Measurements from ENCODE around the gene SBSN. TPM values are rescaled to one million over a fixed set of nuclear protein-coding genes. Genes with fewer than 3 reads are reported as not detected.

The SBSN gene, protein sequence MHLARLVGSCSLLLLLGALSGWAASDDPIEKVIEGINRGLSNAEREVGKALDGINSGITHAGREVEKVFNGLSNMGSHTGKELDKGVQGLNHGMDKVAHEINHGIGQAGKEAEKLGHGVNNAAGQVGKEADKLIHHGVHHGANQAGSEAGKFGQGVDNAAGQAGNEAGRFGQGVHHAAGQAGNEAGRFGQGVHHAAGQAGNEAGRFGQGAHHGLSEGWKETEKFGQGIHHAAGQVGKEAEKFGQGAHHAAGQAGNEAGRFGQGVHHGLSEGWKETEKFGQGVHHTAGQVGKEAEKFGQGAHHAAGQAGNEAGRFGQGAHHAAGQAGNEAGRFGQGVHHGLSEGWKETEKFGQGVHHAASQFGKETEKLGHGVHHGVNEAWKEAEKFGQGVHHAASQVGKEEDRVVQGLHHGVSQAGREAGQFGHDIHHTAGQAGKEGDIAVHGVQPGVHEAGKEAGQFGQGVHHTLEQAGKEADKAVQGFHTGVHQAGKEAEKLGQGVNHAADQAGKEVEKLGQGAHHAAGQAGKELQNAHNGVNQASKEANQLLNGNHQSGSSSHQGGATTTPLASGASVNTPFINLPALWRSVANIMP
- total RNA-seq: not detected
- long read RNA-seq: 0 reads

DNA sequence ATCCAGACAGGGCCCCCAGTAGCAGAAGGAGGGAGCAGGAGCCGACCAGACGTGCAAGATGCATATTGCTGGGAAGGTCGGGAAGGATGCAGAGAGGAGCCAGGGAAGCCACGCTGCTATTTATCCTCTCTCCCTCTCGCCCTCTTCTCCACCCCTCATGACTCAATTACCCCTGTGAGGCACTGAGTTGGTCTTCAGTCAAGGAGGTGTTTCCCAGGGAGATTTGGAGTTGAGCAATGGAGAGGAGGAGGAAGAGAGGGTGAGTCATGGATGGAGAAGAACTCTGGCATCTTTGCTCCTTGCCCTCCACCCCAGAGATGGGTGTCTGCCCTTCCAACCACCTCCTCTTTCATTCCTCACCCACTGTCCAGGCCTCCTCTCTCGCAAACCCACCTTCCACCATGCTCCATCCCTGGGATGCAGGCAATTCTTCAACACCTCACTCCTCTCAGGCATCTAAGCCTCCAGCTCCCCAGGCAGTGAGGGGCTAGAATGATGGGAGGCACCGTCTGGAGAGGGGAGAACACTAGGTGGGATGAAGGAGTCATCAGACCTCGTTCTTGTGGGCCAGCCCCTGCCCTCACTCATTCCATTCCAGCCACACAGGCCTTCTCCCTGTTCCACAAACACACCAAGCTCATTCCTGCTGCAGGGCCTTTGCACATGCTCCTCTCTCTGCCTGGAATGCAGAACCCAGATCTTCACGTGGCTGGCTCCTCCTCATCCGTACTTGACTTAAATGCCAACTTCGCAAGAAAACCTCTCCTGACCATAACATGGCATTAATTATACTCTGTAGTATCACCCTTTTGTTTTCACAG is at the start of gene SBSN:
SBSN (minus strand) TSS at position 94 of the 821 bp plus-strand sequence; CDS start at position 64, 30 bp downstream.
- DNase-seq (no peak), ATAC-seq (ENCODE audit: poor library complexity) (no peak)
- intact Hi-C loops (cut with DNase I): no loop called here

DNA sequence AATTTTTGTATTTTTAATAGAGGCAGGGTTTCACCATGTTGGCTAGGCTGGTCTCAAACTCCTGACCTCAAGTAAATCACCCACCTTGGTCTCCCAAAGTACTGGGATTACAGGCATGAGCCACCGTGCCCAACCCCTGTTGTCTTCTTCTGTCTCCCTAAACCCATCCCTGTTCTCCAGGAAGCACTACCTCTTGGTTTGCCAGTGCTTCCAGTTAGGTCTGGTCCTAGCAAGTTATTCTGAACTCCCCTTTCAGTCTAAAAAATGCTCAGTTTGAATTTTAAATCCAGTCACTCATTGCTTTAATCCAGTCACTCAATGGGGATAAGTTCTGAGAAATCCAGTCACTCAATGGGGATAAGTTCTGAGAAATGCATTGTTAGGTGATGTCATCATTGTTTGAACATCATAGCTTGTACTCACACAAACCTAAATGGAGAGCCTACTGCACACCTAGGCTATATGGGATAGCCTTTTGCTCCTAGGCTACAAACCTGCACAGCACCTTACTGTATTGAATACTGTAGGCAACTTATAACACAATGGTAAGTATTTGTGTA is 43.4 kb upstream of the SBSN start:
- intact Hi-C loops (cut with DNase I): no loop called here
- ATAC-seq (ENCODE audit: poor library complexity): no peak

DNA sequence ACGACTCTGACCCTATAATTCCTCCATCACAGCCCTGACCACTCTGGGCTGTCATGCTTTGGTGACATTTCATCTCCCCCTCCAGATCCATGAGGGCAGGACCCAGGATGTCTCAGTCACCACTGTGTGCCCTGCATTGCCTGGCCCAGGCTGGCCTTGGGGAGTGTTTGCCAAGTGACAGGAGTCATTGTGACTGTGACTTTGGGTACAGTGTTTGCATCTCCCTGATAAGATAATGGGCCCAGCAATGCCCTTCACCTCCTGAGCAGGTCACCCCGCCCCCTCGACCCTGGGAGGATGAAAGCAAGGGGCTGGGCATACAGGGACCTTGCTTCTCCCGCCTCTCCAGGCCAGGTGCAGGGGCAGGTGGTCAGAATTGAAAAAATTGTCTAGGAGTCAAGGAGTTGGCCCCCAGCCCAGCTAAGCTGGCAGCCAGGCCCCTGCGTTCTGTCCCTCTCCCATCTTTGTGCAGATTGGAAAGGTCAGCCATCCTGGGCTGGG is 41.2 kb upstream of the SBSN start:
- ATAC-seq (ENCODE audit: poor library complexity) (no peak), DNase-seq (no peak)
- intact Hi-C loops (cut with DNase I): no loop called here

More for the DNA sequence above, 43.4 kb upstream of the SBSN start:
- no peak for DNase-seq

DNA sequence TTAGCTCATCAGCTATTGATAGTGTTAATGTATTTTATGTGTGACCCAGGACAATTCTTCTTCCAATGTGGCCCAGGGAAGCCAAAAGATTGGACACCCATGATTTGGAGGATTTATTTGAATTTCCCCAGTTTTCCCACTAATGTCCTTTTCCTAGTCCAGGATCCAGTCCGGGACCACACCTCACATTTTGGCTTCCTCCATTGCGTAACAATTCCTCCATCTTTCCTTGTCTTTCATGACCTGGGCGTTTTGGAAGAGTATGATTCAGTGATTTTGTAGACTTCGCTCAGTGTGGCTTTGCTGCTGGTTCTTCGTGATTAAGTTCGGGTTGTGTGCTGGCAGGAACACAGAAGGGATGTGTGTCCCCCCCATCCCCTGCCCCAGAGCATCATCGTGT is 38.6 kb upstream of the SBSN start:
- ATAC-seq (ENCODE audit: poor library complexity) (no peak), DNase-seq (no peak)
- intact Hi-C loops (cut with DNase I): no loop called here

DNA sequence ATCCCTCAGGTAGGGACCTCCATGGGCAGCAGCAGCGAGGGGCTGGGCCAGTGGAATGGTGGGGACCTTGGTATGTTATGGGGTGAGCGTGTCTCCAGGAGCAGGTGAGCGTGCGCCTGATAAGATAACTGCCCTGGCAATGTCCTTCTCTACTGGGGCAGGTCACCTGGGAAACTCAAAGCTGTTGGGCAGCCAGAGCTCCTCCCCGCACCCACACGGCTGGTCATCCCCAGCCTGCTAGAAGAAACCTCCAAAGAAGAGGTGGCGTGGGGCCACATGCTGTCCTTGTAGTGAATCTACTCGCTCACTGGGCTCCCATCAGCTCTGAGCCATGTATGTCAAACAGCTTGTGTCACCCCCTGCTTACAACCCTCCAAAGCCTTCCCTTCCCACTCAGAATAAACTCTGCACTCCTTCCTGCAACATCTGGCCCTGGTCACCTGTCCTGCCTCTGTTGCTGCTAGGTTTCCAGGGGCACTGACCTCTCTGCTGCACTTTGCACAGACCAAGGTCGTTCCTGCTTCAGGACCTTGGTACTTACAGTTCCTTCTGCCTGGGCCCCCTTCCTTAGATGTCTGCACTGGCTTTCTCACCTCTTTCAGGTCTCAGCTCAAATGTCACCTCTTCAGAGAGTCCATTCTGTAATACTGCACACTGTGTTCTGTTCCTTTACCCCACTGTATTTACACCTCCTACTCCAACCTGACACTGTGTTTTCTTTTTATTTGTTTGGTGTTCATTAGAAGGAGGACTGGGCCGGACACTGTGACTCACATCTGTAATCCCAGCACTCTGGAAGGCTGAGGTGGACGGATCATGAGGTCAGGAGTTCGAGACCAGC is 37.1 kb upstream of the SBSN start:
- intact Hi-C loops (cut with DNase I): no loop called here
- ATAC-seq (ENCODE audit: poor library complexity) (no peak), DNase-seq (peak; percentile 9)

DNA sequence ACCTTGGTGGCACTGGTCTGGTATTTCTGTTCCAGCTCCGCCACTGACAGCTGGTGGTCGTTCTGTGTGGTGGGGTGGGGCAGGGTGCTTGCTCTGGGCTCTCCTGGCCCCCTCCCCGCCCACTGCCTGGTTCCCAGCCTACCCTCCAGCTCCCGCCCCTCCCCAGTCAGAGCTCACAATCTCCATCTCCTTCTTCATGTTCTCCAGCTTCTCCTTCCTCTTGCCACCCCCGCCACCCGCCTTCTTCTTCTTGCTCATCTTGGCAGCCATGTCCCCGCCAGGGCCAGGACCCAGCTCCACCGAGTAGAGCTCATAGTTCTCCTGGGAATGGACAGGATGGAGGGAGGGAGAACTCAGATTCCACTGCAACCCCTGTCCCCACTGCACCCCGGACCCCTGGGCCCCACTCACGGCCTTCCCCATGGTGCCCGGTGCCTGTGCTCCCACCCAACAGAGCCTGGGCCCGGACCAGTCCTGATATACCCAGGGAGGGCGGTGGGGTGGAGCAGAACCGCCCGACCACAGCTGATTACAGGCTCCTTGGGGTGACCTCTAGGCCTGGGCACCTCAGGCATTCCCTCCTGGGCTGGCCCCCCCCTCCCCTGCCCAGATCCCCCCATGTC is 35.2 kb upstream of the SBSN start, which contains the start of gene ATP4A:
ATP4A (minus strand) TSS at position 452 of the 623 bp plus-strand sequence; CDS start at position 423, 29 bp downstream.
- ATAC-seq (ENCODE audit: poor library complexity): no peak
- DNase-seq: no peak
- intact Hi-C loops (cut with DNase I): no loop called here

DNA sequence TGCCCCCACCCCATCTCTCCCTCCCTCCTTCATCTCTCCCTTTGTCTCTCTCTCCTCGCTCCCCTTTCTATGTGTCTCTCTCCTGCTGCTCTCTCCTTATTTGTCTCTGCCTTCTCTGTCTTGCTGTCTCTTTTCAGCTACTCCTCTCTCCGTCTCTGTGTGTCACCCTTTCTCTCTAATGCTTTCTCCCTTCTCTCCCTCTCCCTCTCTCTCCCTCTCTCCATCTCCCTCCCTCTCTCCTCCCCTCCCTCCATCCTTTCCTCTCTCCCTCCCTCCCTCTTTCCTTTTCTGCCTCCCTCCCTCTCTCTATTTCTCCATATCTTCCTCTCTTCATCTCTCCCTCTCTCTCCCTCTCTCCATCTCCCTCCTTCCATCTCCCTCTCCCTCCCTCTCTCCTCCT is 34.7 kb upstream of the SBSN start:
- DNase-seq: no peak
- no peak for ATAC-seq (ENCODE audit: poor library complexity)

DNA sequence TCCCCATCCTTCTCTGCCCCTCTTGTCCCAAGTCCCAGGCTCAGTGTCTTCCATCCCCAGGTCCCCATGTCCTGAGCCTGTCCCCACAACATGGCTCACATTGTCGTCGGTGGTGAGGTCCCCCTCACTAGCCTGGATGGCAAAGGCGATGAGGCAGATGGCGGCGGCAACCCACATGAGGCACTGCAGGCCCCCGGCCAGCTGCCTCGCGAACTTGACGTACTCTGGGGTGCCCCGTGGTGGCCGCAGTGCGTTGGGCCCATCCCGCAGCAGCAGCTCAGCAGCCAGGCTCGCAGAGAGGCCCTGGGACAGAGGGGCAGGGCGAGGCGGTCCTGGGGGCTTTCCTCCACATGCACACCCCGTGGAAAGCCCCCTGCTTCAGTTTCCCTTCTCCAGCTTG is 34.2 kb upstream of the SBSN start:
- DNase-seq: peak; percentile 33
- intact Hi-C loops (cut with DNase I): no loop called here
- ATAC-seq (ENCODE audit: poor library complexity): no peak

More for the DNA sequence above, 34.7 kb upstream of the SBSN start:
- intact Hi-C loops (cut with DNase I): no loop called here

DNA sequence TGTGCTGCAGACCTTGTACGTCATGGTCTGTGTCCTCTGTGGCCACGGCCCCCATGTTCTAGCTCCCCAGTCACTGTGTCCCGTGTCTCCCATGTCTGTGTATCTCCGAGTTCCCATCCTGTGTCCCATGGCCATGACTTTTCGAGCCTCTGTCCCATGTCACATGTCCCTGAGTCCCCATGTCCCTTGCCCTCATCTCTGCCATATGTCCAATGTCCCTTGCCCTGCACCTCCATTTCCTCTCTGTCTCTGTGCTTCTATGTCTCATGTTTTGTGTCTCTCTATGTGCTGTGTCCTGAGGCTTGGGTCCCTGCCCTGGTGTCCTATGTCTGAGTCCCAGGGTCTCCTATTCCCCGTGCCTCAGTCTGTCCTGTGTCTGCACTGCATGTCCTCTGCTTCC is 33.3 kb upstream of the SBSN start:
- intact Hi-C loops (cut with DNase I): no loop called here
- no peak for ATAC-seq (ENCODE audit: poor library complexity)
- DNase-seq: peak; percentile 10

DNA sequence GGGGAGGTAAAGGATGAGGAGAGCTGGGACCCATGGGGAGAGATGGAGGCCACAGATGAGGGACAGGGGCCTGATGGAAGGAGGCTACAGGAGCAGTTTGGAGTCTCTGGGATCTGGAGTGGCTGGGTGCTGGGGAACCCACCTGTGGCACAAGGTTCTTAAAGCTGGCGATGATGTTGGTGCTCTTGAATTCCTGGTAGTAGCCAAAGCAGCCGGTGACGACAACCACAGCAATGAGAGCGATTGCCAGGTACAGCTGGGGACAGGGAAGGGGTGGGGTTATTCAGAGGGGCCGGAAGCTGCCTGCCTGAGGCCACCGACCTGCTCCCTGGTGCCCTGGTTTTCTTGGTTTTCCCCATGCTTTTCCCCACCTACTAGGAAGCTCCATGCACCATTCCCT is 32.6 kb upstream of the SBSN start:
- DNase-seq (no peak), ATAC-seq (ENCODE audit: poor library complexity) (no peak)
- intact Hi-C loops (cut with DNase I): no loop called here

DNA sequence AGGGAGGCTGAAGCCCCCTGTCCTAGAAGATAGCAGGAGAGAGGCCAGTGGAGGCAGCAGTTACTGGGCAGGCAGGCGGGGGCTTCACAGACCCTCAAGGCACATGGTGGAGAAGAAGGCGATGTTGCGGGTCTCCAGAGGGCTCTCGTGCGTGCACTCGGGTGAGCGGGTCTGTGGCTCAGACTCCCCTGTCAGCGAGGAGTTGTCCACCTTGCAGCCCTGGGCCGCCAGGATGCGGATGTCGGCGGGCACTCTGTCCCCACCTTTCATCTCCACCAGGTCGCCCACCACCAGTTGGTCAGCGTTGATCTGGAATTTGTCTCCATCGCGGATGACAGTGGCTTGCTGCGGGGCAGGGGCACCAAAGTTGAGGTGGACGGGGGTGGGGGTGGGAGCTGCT is 32.2 kb upstream of the SBSN start:
- ATAC-seq (ENCODE audit: poor library complexity) (no peak), DNase-seq (peak; percentile 27)
- intact Hi-C loops (cut with DNase I): no loop called here

DNA sequence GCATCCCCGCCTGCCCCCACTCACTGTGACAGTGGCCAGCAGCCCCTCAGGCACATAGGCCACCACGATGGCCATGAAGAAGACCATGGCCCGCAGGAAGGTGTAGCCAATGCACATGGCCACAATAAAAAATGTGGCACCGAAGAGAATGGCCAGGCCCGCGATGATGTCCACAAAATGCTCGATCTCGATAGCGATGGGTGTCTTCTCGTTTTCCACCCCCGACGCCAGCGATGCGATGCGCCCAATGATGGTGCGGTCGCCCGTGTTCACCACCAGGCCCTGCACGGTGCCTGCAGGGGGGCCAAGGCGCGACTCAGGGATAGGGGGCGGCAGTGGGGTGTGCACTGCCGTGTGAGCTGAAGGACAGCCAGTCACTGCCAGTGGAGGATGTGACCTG is 31.7 kb upstream of the SBSN start:
- DNase-seq (peak; percentile 14), ATAC-seq (ENCODE audit: poor library complexity) (no peak)
- intact Hi-C loops (cut with DNase I): no loop called here

DNA sequence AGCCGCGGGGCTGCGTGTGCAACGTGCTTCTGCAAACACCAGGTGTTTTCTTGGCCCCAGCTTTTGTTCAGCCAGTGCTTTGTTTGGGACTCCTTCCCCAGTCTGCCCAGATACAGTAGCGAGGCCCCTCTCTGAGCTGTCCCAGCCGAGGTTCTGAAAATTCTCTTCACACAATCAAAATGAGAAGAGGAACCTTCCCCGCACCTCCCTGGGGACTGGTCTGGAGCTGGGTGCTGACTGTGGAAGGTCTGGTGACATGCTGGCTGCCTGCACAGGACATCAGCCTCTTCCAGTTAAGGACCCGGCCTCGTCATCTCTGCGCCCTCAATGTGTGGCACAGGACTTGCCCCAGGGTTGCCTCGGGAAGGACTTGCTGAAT is 31.2 kb upstream of the SBSN start:
- intact Hi-C loops (cut with DNase I): no loop called here

DNA sequence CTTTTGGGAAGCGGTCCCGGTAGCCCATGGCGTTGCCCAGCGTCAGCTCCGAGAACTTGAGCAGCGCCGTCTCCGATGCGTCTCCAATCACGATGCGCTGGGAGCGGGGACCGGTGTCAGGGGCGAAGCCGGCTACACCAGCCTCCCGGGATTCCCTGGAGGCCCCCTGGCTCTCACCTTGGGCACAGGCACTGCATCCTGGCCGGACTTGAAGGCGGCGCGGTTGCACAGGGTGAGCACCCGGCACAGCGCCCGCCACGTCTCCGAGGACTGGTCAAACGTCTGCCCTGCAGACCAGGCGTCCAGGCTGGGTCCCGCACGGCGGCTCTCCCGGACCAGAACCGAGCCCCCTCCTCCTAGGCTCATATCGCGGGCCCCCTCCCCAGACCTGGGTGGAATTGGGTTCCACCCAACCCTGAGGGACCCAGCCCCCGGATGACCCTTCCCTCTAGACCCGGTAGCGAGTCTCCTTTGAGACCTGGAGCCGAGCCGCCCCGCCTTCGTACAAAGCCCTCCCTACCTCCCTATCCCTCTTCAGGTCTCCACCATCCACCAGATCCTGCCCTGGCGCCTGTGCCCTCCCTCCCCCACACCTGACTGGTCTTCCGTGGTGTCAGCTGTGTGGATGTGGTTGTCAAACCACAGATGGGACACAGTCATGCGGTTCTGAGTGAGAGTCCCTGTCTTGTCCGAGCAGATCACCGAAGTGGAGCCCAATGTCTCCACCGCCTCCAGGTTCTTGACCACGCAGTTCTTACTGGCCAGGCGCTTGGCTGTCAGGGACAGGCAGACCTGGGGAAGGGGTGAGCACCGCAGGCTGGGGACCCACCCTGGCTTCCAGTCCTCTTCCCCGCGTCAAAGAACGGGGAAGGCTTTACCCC is 30.5 kb upstream of the SBSN start:
- no peak for ATAC-seq (ENCODE audit: poor library complexity)

More for the DNA sequence above, 31.2 kb upstream of the SBSN start:
- ATAC-seq (ENCODE audit: poor library complexity): no peak
- DNase-seq: peak; percentile 23

DNA sequence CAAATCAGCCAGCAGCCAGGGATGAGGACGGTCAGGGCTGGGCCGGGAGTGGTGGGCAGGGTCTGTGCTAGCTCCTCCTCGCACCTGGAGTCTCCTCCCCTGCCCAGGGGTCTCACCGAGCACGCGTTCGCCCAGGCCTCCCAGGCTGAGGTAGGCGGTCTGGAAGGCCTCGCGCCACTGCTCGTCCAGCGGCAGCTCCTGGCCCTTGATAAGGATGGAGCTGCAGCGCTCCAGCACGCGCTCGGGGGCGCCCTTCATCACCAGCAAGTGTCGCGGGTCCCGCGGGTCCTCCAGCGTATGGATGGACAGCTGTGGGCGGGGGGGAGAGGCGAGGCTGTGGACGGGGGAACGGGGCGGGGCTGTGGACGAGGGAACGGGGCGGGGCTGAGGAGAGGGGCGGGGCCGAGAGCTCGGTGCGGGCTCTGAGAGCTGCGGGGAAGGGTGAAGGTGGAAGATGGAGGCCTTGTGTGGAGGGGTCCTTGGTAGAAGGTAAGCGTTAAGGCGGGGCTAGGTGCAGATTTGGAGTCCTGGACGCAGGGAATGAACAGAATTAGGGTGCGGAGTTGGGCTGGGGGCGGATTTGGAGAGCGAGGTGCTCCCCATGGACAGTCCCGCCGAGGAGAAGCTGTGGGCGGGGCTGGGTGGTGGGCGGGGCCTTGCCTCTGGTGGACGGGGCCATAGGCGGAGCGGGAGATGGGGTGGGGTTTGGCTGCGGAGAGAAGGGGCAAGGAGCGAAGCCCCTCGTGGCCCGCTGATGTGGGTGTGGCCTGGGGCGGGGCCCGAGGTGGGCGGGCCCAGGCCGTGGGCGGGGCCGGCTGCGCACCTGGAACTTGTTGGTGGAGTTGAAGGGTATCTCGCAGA is 29.7 kb upstream of the SBSN start:
- intact Hi-C loops (cut with DNase I): no loop called here
- ATAC-seq (ENCODE audit: poor library complexity) (peak; percentile 81), DNase-seq (peak; percentile 74)

More for the DNA sequence above, 30.5 kb upstream of the SBSN start:
- DNase-seq: peak; percentile 30
- intact Hi-C loops (cut with DNase I): no loop called here

Data from Right ventricle myocardium superior (tissue), 1 donor.